Stomach smooth muscle (tissue), 2 donors: ENCODE data around the gene SEMA5A.

Source experiments
- H3K27ac ChIP-seq: one replicate; pipeline ENCODE4 v1.7.0; 2013; ENCODE audit warnings: mild to moderate bottlenecking, low read length, inconsistent platforms
- H3K27me3 ChIP-seq, 2 donors: one replicate each; pipeline ENCODE4 v1.7.0; 2013; ENCODE audit warnings: low read length in 2 of 2; ENCODE audit not compliant: insufficient read depth in 2 of 2, control insufficient read depth in 1 of 2
- H3K36me3 ChIP-seq, 2 donors: one replicate each; pipeline ENCODE4 v1.7.0; 2013; ENCODE audit warnings: low read length in 2 of 2; ENCODE audit not compliant: control insufficient read depth in 2 of 2, insufficient read depth in 2 of 2
- H3K4me1 ChIP-seq: one replicate; pipeline ENCODE4 v1.7.0; 2013; ENCODE audit warnings: low read length; ENCODE audit not compliant: control insufficient read depth, insufficient read depth
- H3K4me3 ChIP-seq, 2 donors: one replicate each; pipeline ENCODE4 v1.7.0; 2013; ENCODE audit warnings: low read length in 2 of 2
- H3K9ac ChIP-seq, 2 donors: one replicate each; pipeline ENCODE4 v1.7.0; 2013; ENCODE audit warnings: low read length in 2 of 2, mild to moderate bottlenecking in 1 of 2
- H3K9me3 ChIP-seq, 2 donors: one replicate each; pipeline ENCODE4 v1.7.0; 2013; ENCODE audit warnings: low read length in 2 of 2; ENCODE audit not compliant: control insufficient read depth in 2 of 2
- donor health status: healthy.
- donor health status: Pancreatic carcinoma.

The SEMA5A gene

GRCh38 chr5:9332026-9332425, 213.8 kb downstream of the SEMA5A start:
- H3K27ac ChIP-seq, result no peak overlapping the region
- H3K9me3 ChIP-seq, result no peaks in the 10 kb centered on the region
- no peak overlapping the region for H3K9ac ChIP-seq
- H3K4me3 ChIP-seq, result no peak overlapping the region
- no peaks in the 10 kb centered on the region for H3K27me3 ChIP-seq
- no peaks in the 10 kb centered on the region for H3K4me1 ChIP-seq
- H3K36me3 ChIP-seq, result no peaks in the 10 kb centered on the region

GRCh38 chr5:9331372-9331771, 214.5 kb downstream of the SEMA5A start:
- H3K9me3 ChIP-seq, result no peaks in the 10 kb centered on the region
- no peak overlapping the region for H3K9ac ChIP-seq
- no peaks in the 10 kb centered on the region for H3K4me1 ChIP-seq
- no peak overlapping the region for H3K27ac ChIP-seq
- H3K27me3 ChIP-seq, result no peaks in the 10 kb centered on the region
- H3K4me3 ChIP-seq, result no peak overlapping the region
- no peaks in the 10 kb centered on the region for H3K36me3 ChIP-seq

- Histone ChIP-seq H3K27me3 (no peaks in the 10 kb centered on the region), H3K36me3 (no peaks in the 10 kb centered on the region), H3K4me1 (no peaks in the 10 kb centered on the region), H3K4me3 (no peak overlapping the region), H3K27ac (no peak overlapping the region), H3K9ac (no peak overlapping the region), H3K9me3 (no peaks in the 10 kb centered on the region)
Measured at GRCh38 chr5:9329125-9329524, 216.8 kb downstream of the SEMA5A start.

- H3K27ac ChIP-seq, result no peak overlapping the region
- H3K27me3 ChIP-seq, result no peaks in the 10 kb centered on the region
- no peak overlapping the region for H3K9ac ChIP-seq
- H3K9me3 ChIP-seq, result no peaks in the 10 kb centered on the region
- H3K4me3 ChIP-seq, result no peak overlapping the region
- H3K36me3 ChIP-seq, result no peaks in the 10 kb centered on the region
- H3K4me1 ChIP-seq, result no peaks in the 10 kb centered on the region
Measured at GRCh38 chr5:9325549-9325948, 220.3 kb downstream of the SEMA5A start.

- H3K4me3 ChIP-seq, result no peak overlapping the region
- no peaks in the 10 kb centered on the region for H3K9me3 ChIP-seq
- no peak overlapping the region for H3K9ac ChIP-seq
- H3K27ac ChIP-seq, result no peak overlapping the region
- no peaks in the 10 kb centered on the region for H3K36me3 ChIP-seq
- H3K27me3 ChIP-seq, result no peaks in the 10 kb centered on the region
- no peaks in the 10 kb centered on the region for H3K4me1 ChIP-seq
Measured at GRCh38 chr5:9324348-9325077, 221.4 kb downstream of the SEMA5A start.

GRCh38 chr5:9320652-9321051, 225.2 kb downstream of the SEMA5A start:
- Histone ChIP-seq H3K4me1 (no peaks in the 10 kb centered on the region), H3K27ac (no peak overlapping the region), H3K4me3 (no peak overlapping the region), H3K27me3 (no peaks in the 10 kb centered on the region), H3K36me3 (no peaks in the 10 kb centered on the region), H3K9ac (no peak overlapping the region), H3K9me3 (no peaks in the 10 kb centered on the region)

- Histone ChIP-seq H3K27ac (no peak overlapping the region), H3K4me3 (no peak overlapping the region), H3K4me1 (no peaks in the 10 kb centered on the region), H3K27me3 (no peaks in the 10 kb centered on the region), H3K9me3 (no peaks in the 10 kb centered on the region), H3K9ac (no peak overlapping the region), H3K36me3 (no peaks in the 10 kb centered on the region)
Measured at GRCh38 chr5:9318031-9318430, 227.8 kb downstream of the SEMA5A start.

- no peak overlapping the region for H3K4me3 ChIP-seq
- H3K9ac ChIP-seq, result no peak overlapping the region
- H3K9me3 ChIP-seq, result no peaks in the 10 kb centered on the region
- no peak overlapping the region for H3K27ac ChIP-seq
- no peaks in the 10 kb centered on the region for H3K4me1 ChIP-seq
- H3K27me3 ChIP-seq, result no peaks in the 10 kb centered on the region
- no peaks in the 10 kb centered on the region for H3K36me3 ChIP-seq
Measured at GRCh38 chr5:9316733-9317132, 229.1 kb downstream of the SEMA5A start.

GRCh38 chr5:9316041-9316440, 229.8 kb downstream of the SEMA5A start:
- Histone ChIP-seq H3K27ac (no peak overlapping the region), H3K9me3 (peaks cover 0 to 1% of the 10 kb centered on the region in 2 donors), H3K27me3 (no peaks in the 10 kb centered on the region), H3K4me3 (no peak overlapping the region), H3K36me3 (no peaks in the 10 kb centered on the region), H3K9ac (no peak overlapping the region), H3K4me1 (no peaks in the 10 kb centered on the region)

- Histone ChIP-seq H3K27me3 (no peaks in the 10 kb centered on the region), H3K9me3 (peaks cover 0 to 2% of the 10 kb centered on the region in 2 donors), H3K9ac (no peak overlapping the region), H3K4me3 (no peak overlapping the region), H3K27ac (no peak overlapping the region), H3K36me3 (no peaks in the 10 kb centered on the region), H3K4me1 (no peaks in the 10 kb centered on the region)
Measured at GRCh38 chr5:9314558-9314957, 231.3 kb downstream of the SEMA5A start.

GRCh38 chr5:9313751-9314150, 232.1 kb downstream of the SEMA5A start:
- H3K4me3 ChIP-seq, result no peak overlapping the region
- H3K9me3 ChIP-seq, result peaks cover 0 to 2% of the 10 kb centered on the region in 2 donors
- no peaks in the 10 kb centered on the region for H3K4me1 ChIP-seq
- no peaks in the 10 kb centered on the region for H3K27me3 ChIP-seq
- no peak overlapping the region for H3K9ac ChIP-seq
- H3K27ac ChIP-seq, result no peak overlapping the region
- no peaks in the 10 kb centered on the region for H3K36me3 ChIP-seq
